ENCODE results near the gene RNF213.

DNA sequence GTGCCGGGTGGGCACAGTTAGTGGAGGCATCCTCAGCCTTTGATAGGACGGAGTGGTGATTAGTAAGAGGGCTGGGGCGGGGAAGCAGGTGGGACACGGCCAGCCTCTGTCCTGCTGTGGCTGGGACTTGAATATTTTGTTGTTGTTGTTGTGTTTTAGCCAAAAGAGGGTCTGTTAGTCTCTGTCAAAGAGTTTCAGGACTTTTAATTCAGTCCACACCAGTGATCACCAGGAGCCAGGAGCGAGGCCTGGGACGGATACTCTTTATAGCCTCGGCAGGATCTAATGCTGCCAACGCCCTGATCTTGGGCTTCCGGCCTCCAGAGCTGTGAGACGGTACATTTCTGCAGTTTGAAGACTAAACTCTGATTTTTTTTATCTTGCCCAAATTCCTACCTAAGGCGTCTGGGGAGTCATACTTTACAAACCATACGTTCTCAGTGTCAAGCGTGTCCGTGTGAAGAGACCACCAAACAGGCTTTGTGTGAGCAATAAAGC, 2.9 kb upstream of the RNF213 start:
- TF ChIP-seq, protein P1, sequence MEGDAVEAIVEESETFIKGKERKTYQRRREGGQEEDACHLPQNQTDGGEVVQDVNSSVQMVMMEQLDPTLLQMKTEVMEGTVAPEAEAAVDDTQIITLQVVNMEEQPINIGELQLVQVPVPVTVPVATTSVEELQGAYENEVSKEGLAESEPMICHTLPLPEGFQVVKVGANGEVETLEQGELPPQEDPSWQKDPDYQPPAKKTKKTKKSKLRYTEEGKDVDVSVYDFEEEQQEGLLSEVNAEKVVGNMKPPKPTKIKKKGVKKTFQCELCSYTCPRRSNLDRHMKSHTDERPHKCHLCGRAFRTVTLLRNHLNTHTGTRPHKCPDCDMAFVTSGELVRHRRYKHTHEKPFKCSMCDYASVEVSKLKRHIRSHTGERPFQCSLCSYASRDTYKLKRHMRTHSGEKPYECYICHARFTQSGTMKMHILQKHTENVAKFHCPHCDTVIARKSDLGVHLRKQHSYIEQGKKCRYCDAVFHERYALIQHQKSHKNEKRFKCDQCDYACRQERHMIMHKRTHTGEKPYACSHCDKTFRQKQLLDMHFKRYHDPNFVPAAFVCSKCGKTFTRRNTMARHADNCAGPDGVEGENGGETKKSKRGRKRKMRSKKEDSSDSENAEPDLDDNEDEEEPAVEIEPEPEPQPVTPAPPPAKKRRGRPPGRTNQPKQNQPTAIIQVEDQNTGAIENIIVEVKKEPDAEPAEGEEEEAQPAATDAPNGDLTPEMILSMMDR (IDR thresholded peaks at IDR 0.05) = no peak
- TF ChIP-seq POLR2A (IDR thresholded peaks at IDR 0.05) = no peak
- TF ChIP-seq POLR2AphosphoS5 (IDR thresholded peaks at IDR 0.05) = no peak
